WTC11 (cell line): ENCODE measurements around the gene EHF.

Experiments used
- ATF6 ChIP-seq: sonication (generic); formaldehyde crosslinking; IDR thresholded peaks from 2 replicates; pipeline ENCODE4 v1.8.1; 2023; ENCODE audit warnings: mild to moderate bottlenecking, missing genetic modification reagents
- CTCF ChIP-seq: fragments of 200-600 bp; IDR thresholded peaks from 2 replicates; pipeline ENCODE4 v1.8.0; 2022; ENCODE audit warnings: antibody characterized with exemption
- ESRRA ChIP-seq: sonication (generic); formaldehyde crosslinking; IDR thresholded peaks from 2 replicates; pipeline ENCODE4 v1.8.1; 2022; ENCODE audit warnings: mild to moderate bottlenecking, missing genetic modification reagents, borderline replicate concordance
- NR3C1 ChIP-seq: sonication (generic); formaldehyde crosslinking; conservative IDR thresholded peaks from 2 replicates; pipeline ENCODE4 v1.8.1; 2023; ENCODE audit warnings: low read depth, mild to moderate bottlenecking, missing genetic modification reagents
- ZNF317 ChIP-seq: sonication (generic); formaldehyde crosslinking; IDR thresholded peaks from 2 replicates; pipeline ENCODE4 v1.8.1; 2023; ENCODE audit warnings: low read depth, mild to moderate bottlenecking, moderate library complexity, missing genetic modification reagents, borderline replicate concordance
- TF ChIP-seq, protein P1 (sequence below): fragments of 250-450 bp; sonication (Bioruptor Pico); IDR thresholded peaks from 2 replicates; pipeline ENCODE4 v1.9.0; 2021; ENCODE audit warnings: mild to moderate bottlenecking, borderline replicate concordance

DNA sequence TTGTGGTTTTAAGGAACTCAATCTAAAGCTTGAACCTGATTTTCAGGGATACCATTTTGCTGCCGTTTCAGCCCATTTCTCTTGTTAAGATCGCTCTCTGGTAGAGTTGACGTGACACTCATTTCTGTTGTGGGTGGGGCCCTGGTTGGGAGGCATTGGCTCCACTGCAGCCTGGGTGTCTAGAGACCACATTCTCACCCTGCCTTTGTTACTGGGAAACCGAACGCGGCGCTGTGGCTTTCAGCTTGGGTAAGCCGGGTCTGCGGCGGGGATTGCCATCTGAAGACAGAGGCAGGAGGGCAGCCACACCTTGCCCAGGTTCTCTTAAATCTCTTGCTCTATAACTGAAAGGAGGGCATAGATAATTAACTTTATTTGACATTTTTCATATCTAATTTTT is 3.2 kb downstream of the EHF start:
- no peak for TF ChIP-seq CTCF
- TF ChIP-seq ATF6 (CRISPR knock-in tag) = no peak
- TF ChIP-seq, protein P1, sequence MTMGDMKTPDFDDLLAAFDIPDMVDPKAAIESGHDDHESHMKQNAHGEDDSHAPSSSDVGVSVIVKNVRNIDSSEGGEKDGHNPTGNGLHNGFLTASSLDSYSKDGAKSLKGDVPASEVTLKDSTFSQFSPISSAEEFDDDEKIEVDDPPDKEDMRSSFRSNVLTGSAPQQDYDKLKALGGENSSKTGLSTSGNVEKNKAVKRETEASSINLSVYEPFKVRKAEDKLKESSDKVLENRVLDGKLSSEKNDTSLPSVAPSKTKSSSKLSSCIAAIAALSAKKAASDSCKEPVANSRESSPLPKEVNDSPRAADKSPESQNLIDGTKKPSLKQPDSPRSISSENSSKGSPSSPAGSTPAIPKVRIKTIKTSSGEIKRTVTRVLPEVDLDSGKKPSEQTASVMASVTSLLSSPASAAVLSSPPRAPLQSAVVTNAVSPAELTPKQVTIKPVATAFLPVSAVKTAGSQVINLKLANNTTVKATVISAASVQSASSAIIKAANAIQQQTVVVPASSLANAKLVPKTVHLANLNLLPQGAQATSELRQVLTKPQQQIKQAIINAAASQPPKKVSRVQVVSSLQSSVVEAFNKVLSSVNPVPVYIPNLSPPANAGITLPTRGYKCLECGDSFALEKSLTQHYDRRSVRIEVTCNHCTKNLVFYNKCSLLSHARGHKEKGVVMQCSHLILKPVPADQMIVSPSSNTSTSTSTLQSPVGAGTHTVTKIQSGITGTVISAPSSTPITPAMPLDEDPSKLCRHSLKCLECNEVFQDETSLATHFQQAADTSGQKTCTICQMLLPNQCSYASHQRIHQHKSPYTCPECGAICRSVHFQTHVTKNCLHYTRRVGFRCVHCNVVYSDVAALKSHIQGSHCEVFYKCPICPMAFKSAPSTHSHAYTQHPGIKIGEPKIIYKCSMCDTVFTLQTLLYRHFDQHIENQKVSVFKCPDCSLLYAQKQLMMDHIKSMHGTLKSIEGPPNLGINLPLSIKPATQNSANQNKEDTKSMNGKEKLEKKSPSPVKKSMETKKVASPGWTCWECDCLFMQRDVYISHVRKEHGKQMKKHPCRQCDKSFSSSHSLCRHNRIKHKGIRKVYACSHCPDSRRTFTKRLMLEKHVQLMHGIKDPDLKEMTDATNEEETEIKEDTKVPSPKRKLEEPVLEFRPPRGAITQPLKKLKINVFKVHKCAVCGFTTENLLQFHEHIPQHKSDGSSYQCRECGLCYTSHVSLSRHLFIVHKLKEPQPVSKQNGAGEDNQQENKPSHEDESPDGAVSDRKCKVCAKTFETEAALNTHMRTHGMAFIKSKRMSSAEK = no peak
- no peak for TF ChIP-seq ESRRA (CRISPR knock-in tag)
- no peak for TF ChIP-seq ZNF317 (CRISPR knock-in tag)
- TF ChIP-seq NR3C1 (CRISPR knock-in tag) = no peak
